HG02610 (cell line): ENCODE results near the gene STIL.
A peak's percentile ranks its signal among the peaks of the same experiment; 100 is the strongest.
"Not testable (repeated sequence)": the region's sequence is repeated elsewhere in the genome, so short reads cannot be mapped to it uniquely, and the experiment has no call there.

ENCODE experiments used
- ATAC-seq: cut with Tn5 transposase; IDR thresholded peaks from one replicate; pipeline ENCODE4 v1.9.1; 2021; ENCODE audit warnings: mild to moderate bottlenecking, moderate library complexity; ENCODE audit not compliant: unreplicated experiment

STIL gene

DNA sequence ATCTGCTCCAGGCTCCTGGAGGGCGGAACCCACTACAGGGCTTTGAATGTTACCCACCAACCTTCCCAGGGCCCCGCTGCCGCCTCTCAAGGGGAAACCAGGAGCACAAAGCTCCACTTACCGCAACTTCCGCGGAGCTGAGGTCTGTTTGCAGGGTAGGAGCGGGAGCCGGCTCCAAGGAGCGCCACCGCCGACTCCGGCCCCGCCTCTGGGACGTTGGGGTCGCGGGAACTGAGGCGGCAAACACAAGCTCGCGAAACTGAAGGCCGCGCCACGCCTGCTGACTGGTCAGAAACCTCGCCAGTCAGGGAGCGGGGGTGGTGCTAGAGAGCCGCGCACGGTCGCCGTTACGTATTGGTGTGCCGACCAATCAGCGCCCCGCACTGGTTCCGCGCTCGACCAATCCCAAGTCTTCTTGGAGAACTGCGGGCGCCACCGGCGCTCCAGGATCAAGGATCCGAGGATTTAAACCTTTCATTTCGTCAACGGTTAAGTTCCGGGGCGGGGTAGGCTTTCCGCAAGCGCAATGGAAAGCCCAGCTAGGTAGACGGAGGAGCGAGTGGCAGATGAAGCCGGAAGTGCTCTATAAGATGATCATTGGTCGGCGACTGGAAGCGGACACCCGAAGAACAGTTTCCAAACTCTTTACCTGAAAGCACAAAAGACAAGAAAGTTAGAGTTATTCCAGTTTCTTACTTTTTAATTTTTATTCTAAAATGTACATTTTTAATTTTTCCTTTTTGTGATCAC lies at the start of gene STIL:
Gene STIL, minus strand, starts transcription at position 233 of the 750 bp plus-strand sequence. CDS start 3,828 bp downstream, outside the sequence.
- ATAC-seq = peak; percentile 98

DNA sequence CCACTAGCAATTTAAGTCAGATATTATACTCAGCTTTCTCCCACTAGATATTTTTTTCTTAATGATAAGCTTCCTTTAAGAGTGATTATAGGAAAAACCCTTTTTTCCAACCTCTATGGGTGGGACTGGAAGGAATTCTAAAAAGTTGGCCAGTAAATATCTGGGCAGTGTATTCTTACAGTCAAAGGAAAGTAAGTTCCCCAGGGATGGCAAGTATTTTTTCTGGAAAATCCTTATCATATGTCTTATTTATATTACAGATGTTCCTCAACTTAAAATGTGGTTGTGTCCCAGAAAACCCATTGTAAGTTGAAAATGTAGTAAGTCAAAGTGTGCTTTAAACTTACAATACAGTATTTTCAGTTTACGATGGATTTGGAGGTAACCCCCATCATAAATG lies 48.9 kb upstream of the STIL start:
- ATAC-seq = no peak

DNA sequence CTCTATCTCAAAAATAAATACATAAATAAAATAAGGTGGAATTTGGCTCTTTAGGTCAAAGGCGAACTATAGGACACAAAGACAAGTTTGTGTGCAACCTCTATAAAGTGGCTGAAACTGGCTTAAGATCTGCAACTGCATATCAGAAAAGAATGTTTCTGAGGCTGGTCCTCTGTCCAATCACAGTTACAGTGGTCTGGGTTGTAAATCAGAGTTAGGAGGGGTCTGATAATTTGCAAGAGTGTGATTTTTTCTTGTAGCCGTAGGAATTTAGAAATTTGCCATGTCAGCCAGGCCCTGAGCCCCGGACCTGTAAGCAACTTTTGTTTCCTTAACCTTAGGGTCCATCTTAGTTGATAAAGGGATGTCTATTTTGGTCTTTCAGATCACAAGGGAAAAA lies 47.4 kb upstream of the STIL start:
- no peak for ATAC-seq

DNA sequence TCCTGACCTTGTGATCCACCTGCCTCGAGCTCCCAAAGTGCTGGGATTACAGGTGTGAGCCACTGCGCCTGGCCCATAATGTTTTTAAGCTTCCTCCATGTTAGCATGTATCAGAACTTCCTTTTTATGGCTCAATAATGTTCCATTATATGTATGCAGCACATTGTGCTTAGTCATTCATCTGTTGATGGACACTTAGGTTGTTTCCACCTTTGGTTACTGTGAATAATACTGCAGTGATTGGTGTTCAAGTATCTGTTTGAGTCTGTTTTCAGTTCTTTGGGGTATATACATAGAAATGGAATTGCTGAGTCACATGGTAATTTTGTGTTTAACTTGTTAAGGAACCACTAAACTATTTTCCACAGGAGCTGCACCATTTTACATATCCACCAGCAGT lies 37.4 kb upstream of the STIL start:
- ATAC-seq = peak; percentile 98

DNA sequence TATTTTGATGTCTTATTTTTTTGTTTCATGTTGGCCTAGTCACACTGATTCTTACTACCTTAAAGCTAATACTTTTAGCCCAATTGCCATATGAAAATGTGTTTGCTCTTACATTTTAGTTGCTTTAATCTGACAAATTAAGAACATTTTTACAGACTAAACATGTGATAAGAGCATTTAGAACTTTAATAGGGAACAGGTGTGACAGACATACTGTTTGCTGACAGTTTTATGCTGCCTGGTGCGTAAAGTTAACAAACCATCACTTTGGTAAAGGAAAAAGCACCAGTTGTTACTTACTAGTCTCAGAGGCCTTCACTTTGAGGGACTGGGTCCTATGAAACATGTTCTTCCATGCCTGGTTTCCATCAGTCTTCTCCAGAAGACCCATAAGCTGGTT lies 34.3 kb upstream of the STIL start:
- no peak for ATAC-seq

DNA sequence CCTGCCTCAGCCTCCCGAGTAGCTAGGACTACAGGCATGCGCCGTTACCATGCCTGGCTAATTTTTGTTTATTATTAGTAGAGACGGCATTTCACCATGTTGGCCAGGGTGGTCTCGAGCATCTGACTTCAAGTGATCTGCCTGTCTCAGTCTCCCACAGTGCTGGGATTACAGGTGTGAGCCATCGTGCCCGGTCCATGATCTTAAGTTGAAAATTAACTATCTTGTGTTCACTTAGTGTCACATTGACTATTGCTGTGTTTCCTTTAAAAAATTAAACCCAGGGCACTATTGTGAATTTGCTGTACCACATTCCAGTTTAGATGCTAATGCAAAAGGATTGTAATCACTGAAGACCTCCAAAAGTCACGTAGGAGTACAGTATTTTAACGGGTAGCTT lies 33.8 kb upstream of the STIL start:
- no peak for ATAC-seq

DNA sequence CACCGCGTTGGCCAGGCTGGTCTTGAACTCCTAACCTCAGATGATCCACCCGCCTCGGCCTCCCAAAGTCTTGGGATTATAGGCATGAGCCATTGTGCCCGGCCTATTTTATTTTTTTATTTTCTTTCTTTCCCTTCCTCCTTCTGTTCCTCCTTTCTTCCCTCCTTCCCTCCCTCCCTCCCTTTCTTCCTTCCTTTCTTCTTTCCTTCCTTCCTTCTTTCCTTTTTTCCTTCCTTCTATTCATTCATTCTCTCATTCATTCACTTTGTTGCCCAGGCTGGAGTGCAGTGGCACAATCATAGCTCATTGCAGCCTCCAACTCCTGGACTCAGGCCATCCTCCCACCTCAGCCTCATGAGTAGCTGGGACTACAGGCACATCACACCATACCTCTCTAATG lies 33.0 kb upstream of the STIL start:
- ATAC-seq = not testable (repeated sequence)

DNA sequence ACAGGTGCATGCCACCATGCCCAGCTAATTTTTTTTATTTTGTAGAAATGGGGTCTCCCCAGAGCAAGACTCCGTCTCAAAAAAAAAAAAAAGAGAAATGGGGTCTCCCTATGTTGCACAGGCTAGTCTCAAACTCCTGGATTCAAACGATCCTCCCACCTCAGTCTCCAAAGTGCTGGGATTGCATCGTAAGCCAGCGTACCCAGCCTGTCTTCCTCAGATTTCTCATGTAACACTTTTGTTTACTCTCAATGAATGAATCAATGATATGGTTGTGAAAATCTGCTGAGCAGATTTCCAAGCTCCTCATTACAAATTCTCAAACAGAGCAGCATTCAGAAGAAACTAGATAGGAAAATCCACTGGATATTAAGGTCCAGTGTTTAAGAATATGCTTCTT lies 26.3 kb upstream of the STIL start:
- no peak for ATAC-seq

DNA sequence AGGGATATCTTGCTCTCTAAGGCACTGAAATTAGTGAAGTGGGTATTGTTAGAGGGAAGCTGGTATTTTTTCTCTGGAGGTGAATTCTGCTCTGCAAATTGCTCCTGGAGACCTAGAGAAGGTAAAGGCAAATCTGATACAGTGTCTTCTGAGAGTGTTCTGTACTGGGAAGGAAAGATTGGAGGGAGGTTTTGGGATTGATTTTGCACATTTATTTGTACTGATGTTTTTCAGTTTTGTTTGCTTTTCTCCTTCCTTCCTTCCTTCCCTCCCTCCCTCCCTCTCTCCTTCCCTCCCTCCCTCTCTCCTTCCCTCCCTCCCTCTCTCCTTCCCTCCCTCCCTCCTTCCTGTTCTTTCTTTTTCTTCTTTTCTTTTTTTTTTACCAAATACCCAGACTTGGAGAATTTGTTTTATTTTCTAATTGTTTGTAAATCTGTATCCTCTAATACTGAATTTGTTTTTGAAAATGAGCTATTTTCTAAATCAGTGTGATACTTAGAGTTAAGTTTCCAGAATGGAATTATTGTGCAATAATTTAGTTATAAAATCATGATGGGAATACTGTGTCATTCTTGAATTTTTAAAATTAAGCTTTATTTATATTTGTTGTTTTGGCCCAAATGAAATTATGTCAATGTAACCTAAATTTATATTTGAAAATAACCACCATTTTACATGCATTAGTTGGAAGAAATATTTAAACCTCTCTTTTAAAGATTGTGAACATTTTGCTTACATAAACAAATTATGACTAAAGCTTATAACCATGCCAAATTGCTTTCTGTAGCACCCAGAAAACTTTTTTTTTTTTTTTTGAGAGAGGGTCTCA lies 24.5 kb upstream of the STIL start:
- ATAC-seq = no peak

DNA sequence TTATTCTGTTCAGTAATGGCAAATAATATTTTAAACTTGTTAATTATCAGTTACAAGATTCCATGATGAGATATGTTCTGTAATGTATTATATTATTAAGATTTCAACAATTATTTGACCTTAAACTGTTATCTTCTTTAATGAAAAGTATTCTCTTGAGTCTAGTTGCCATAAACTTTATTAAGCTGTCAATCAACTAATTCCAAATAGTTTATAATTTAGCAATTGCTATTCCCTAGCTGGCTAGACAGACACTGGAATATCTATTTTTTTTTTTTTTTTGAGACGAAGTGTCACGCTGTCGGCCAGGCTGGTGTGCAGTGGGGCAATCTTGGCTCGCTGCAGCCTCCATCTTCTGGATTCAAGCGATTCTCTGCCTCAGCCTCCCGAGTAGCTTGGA lies 23.4 kb upstream of the STIL start:
- ATAC-seq = no peak

DNA sequence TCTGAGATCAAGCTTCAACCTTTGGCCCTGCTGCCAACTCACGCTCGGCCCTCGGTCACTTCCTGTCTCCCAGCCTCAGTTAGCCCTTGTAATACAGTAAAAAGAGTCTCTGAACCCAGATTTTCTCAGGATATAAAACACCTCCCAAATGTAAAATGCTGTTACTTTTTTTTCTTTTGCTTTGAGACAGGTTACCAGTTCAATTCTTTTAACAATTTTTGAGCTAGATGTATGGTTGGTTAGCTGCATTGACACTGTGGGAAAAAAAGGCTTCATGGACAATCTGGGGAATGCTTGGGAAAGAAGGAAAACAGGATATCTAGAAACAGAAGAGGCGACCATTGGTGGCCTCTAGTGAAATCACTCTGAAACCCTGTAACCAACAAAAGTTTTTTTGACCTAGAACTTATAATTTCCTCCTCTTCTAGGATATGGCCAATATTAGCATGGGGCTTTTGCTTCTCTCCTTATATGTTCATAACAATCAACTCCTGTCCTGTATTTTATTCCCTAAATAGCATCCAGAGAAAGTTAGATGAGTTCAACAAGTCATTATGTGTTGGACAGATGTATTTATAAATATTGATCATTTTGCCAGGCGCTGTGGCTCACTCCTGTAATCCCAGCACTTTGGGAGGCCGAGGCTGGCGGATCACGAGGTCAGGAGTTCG lies 21.0 kb upstream of the STIL start:
- no peak for ATAC-seq

DNA sequence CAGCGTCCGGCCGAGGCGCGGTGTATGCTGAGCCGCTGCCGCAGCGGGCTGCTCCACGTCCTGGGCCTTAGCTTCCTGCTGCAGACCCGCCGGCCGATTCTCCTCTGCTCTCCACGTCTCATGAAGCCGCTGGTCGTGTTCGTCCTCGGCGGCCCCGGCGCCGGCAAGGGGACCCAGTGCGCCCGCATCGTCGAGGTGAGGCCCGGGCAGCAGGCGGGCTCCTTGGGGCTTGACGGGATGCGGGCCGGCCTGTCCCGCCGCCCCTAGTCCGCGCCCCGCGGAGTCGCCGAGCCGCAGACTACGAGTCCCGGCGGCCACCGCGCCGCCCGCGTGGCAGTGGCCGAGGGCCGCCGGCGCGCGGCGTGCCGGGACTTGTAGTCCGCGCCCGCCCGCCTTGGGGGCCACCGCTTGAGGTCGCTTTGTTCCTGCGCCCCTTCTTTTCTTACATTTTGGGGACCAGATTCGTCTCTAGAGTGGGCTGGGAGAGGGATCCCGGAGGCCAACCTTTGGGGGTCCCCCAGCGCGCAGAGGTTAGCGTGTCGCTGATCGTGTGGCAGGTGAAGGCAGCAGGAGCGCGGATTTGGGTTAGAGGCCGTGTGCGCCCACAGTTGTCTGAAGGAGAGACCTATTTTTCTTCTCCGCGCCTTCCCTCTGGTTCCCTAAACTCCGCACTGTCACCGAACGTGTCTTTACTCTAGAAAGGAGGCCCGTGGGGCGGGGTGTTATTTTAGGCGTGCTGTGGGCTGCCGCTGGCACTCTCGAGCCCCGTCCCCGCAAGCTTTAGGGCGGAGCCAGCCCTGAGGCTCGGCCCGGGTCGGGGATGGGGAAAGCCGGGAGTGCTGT lies 20.2 kb upstream of the STIL start:
- ATAC-seq = peak; percentile 85

DNA sequence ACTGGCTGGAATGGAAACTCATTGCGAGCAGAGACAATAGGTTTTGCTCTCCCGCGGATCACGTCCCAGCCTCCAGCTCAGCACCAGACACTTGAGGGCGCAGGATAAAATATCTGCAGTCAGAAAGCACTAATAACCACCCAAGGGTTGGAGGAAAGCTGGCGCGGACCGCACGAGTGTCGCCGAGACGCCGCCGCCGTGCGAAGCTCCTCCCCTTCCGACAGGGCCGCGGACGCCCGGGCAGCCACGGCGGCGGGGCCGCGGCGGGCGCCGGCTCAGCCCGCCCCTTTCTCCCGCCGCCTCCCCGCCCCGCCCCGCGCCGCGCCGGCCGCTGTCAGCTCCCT lies 19.6 kb upstream of the STIL start, which contains the start of gene CMPK1:
Gene CMPK1, plus strand, starts transcription at position 213 of the 344 bp plus-strand sequence. CDS start 156 bp downstream, outside the sequence.
- ATAC-seq = peak; percentile 79

DNA sequence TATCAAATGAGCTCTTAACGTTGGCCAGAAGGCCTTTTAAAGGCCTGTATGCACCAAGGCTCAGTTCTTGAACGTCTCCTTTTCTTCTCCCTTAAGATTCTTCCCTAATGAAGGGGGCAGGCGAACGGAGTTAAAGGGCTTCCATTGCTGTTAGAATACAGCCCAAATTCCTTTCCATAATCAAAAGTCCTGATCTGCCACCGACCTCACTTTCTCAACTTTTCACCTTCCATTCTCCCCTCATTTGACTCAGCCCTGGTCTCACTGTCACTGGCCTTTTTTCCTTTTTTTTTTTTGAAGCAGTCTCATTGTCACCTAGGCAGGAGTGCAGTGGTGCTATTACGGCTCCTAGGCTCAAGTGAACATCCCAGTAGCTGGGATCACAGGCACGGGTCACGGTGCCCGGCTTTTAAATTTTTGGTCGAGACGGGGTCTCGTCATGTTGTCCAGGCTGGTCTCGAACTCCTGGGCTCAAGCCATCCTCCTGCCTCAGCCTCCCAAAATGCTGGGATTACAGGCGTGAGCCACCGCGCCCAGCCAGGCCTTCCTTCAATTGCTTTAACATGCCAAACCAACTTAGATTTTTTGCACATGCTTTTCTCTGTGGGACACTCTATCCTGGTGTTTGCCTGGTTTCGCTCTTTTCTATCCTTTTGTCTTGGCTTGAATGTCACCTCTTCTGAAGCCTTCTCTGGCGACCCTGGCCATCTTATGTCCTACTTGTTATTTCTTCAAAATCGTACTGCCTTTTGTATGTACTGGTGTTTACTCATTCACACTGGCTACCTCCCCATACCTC lies 19.0 kb upstream of the STIL start:
- no peak for ATAC-seq

DNA sequence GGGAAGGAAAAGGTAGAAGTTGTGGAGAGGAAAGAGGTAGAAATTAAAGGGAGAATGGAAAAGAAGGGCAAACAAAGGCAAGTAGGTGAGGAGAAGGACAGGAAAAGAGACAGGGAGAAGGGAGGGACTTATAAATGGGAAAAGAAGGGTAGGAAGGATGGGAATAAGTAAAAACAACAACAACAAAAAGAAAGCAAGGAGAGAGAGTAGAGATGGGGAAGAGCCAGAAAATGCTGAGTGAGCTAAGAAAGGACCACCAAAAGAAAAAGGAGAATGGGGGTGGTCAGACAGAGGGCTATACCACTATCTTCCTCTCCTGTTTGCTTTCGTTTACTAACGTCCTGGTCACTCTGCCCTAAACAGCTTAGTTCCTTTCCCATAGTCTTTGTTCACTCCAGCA lies 17.9 kb upstream of the STIL start:
- no peak for ATAC-seq

DNA sequence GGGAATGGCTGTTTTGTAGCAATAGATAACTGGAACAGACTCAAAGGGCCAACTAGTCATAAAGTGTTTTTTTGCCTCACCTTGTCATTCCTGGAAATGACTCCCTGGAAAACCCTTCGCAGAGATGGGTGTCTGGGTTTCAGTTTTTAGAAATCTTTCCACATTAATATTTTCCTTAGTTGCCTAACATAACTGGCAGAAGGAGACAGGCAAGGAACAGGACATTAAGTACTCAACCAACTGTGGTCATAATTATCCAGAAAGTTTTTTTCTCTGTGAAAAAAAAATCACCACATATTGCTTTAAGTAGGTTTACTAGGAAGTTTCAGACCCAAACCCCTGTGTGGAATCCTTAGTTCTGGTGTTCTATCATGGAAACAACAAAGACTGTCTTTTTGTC lies 16.3 kb upstream of the STIL start:
- ATAC-seq = no peak

DNA sequence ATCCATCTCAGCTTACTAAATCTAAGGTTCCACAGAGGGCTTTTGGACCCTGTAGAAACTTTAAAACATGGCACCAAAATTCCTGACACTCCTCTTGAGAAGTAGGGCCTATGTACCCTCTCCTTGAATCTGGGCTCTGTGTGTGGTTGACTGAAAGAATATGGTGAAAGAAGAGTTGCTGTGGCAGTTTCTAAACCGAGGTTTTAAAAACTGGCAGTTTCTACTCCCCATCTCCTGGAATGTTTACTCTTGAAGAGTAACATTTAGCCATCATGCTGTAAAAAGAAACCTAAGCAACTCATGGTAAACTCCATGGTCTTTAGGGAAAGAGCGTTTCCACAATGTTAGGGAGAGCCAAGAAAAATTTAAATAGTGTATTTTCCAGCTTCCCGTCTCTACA lies 15.0 kb upstream of the STIL start:
- ATAC-seq = no peak

DNA sequence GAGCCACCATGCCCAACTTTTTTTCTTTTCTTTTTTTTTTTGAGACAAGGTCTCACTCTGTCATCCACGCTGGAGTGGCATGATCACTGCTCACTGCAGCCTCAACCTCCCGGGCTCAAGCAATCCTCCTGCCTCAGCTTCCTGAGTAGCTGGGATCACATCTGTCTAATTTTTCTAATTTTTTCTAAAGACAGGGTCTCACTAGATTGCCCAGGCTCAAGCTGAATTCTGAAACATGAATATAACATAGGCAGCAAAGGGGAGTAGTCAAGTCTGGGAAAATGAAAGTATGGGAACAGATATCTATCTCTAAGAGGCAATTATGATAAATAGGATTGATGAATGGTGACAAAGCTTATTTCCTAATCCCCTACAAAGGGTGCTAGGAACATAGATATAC lies 12.3 kb upstream of the STIL start:
- ATAC-seq = no peak

DNA sequence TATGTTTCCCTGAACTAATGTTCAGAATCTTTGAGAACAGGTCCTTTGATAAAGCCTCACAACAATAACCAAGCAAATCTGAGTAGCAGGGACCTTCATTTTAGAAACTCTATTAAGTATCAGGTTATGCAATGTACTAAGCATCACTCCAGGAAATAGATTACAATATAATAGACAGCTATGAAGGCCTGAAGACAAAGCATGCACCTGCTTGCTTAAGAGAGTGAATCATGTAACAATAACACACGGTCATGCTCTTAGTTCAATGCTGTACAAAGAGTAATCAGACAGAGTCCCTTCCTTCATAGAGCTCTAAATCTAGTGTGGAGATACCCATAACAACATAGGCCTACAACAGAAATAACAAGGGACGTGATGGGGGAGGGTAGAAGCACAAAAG lies 11.6 kb upstream of the STIL start:
- no peak for ATAC-seq

DNA sequence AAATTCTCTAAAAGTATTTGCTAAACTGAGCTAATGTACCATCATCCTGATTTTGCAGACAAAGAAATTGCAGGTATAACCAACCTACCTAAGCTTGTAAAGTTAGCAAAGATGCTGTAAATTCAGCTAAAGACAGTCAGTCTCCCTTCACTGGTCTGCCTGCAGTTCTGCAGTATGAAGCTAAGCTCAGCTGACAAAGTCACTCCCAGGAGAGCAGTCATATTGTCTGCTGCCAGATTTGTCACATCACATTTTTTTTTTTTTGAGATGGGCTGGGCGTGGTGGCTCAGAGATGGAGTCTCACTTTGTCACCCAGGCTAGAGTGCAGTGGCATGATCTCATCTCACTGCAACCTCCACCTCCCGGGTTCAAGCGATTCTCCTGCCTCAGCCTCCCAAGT lies 10.7 kb upstream of the STIL start:
- ATAC-seq = no peak
